SU-DHL-6 (cell line): ENCODE data around the gene CHRFAM7A.
"Not testable (repeated sequence)": the region's sequence is repeated elsewhere in the genome, so short reads cannot be mapped to it uniquely, and the experiment has no call there.

Experiments
- H2AFZ ChIP-seq: fragments of 200-600 bp; sonication (generic); 2 replicates; pipeline ENCODE4 v1.6.1; 2014; ENCODE audit warnings: low read depth, mild to moderate bottlenecking, moderate library complexity, mixed read lengths, antibody characterized with exemption, low read length; ENCODE audit not compliant: severe bottlenecking
- H3F3A ChIP-seq: fragments of 200-600 bp; shearing (Covaris generic); 2 replicates; pipeline ENCODE4 v1.6.0; 2016; ENCODE audit warnings: antibody characterized with exemption, mild to moderate bottlenecking; ENCODE audit not compliant: insufficient read depth
- H3K27ac ChIP-seq: fragments of 200-600 bp; sonication (generic); 2 replicates; pipeline ENCODE4 v1.5.1; 2016; ENCODE audit warnings: low read depth, mild to moderate bottlenecking, low read length, moderate library complexity, mixed read lengths
- H3K27me3 ChIP-seq: fragments of 200-600 bp; sonication (generic), shearing (Covaris generic); 2 replicates; pipeline ENCODE4 v1.6.0; 2014; ENCODE audit warnings: mild to moderate bottlenecking, low read length
- H3K36me3 ChIP-seq: fragments of 200-600 bp; sonication (generic); 2 replicates; pipeline ENCODE4 v1.6.1; 2014; ENCODE audit warnings: mild to moderate bottlenecking, low read length, mixed read lengths
- H3K4me2 ChIP-seq: fragments of 300-600, 200-600 bp; shearing (Covaris generic), sonication (generic); 2 replicates; pipeline ENCODE4 v1.6.0; 2014; ENCODE audit warnings: low read length, low read depth, mild to moderate bottlenecking; ENCODE audit not compliant: poor library complexity, severe bottlenecking
- H3K4me3 ChIP-seq: fragments of 200-600 bp; sonication (generic); 2 replicates; pipeline ENCODE4 v1.5.1; 2014; ENCODE audit warnings: antibody characterized with exemption, low read length, mild to moderate bottlenecking, mixed read lengths; ENCODE audit not compliant: insufficient read depth, poor library complexity, severe bottlenecking
- H3K79me2 ChIP-seq: fragments of 200-600 bp; sonication (generic); 2 replicates; pipeline ENCODE4 v1.6.1; 2014; ENCODE audit warnings: mild to moderate bottlenecking, low read length, moderate library complexity; ENCODE audit not compliant: insufficient read depth
- H3K9ac ChIP-seq: fragments of 200-600 bp; sonication (generic); 2 replicates; pipeline ENCODE4 v1.7.0; 2014; ENCODE audit warnings: mild to moderate bottlenecking, low read length
- H3K9me2 ChIP-seq: fragments of 200-600 bp; sonication (generic); replicated peaks from 2 replicates; pipeline ENCODE4 v1.6.1; 2014; ENCODE audit warnings: low read length; ENCODE audit not compliant: insufficient read depth
- H3K9me3 ChIP-seq: fragments of 200-600 bp; sonication (generic); 2 replicates; pipeline ENCODE4 v1.6.1; 2014; ENCODE audit warnings: low read length, mixed read lengths; ENCODE audit not compliant: insufficient read depth
- H4K20me1 ChIP-seq: fragments of 200-600 bp; sonication (generic); 2 replicates; pipeline ENCODE4 v1.6.1; 2014; ENCODE audit warnings: low read depth, mild to moderate bottlenecking, antibody characterized with exemption, low read length, moderate library complexity, mixed read lengths

Gene CHRFAM7A

GRCh38 chr15:30386318-30386887, 6.9 kb downstream of the CHRFAM7A start:
- not testable (repeated sequence) for H3K9ac ChIP-seq, H3K9me2 ChIP-seq, H3K9me3 ChIP-seq, H3F3A ChIP-seq, H3K4me3 ChIP-seq, H3K27ac ChIP-seq, H3K27me3 ChIP-seq, H3K79me2 ChIP-seq, H3K36me3 ChIP-seq, H2AFZ ChIP-seq, H4K20me1 ChIP-seq, H3K4me2 ChIP-seq

GRCh38 chr15:30377082-30377413, 16.3 kb downstream of the CHRFAM7A start:
- H3K79me2 ChIP-seq, H3K36me3 ChIP-seq, H4K20me1 ChIP-seq, H3K27ac ChIP-seq, H3K9me2 ChIP-seq, H3K27me3 ChIP-seq, H2AFZ ChIP-seq, H3F3A ChIP-seq, H3K4me3 ChIP-seq, H3K4me2 ChIP-seq, H3K9ac ChIP-seq, H3K9me3 ChIP-seq: not testable (repeated sequence)

DNA sequence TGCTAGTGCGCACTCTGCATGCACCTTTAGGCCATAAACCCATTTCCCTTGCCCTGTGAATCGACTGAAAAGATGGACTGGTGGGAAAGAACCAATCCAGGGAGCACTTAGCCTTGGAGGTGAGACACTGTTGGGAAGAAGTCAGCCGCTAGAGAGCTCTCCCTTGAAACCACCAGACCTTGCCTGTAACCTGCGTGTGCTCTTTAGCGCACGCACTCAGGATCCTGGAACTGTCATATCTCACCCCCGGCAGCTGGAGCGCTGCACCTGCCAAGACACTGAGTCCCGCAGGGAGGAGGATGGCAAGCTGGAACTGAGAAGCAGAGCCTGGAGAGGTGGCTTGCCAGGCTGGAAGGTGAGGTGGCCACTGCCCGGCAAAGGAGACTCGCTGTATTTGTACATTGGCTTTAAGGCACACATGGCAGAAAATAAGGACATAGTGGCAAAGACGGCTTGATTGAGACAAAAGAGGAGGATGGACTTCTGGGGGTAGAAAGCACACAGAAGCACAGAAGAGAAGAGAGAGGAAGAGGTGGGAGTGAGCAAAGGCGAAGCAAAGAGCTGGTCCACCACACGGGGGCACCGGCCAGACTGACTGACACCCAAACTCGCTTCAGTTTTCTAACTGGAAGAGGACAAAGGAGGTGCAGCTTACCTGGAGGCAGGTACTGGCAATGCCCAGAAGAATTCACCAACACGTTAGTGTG, 16.8 kb downstream of the CHRFAM7A start:
- not testable (repeated sequence) for H4K20me1 ChIP-seq

DNA sequence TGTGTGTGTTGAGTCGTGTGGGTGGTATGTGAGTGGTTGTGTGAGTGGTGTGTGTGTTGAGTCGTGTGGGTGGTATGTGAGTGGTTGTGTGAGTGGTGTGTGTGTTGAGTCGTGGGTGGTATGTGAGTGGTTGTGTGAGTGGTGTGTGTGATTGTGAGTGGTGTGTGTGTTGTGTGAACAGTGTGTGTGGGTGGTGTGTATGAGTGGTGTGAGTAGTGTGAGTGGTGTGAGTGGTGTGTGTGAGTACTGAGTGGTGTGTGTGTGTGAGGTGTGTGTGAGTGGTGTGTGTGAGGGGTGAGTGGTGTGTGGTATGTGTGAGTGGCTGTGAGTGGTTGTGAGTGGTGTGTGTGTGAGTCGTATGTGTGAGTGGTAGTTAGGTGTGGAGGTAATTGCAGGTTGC, 17.5 kb downstream of the CHRFAM7A start:
- not testable (repeated sequence) for H3K9me3 ChIP-seq, H3K9me2 ChIP-seq, H3K27me3 ChIP-seq, H3F3A ChIP-seq, H2AFZ ChIP-seq, H3K27ac ChIP-seq, H3K36me3 ChIP-seq, H4K20me1 ChIP-seq, H3K4me2 ChIP-seq, H3K4me3 ChIP-seq, H3K79me2 ChIP-seq, H3K9ac ChIP-seq

More for the DNA sequence above, 16.8 kb downstream of the CHRFAM7A start:
- not testable (repeated sequence) for H3K9me3 ChIP-seq, H3K9me2 ChIP-seq, H3K79me2 ChIP-seq, H2AFZ ChIP-seq, H3K27me3 ChIP-seq, H3K9ac ChIP-seq, H3K4me3 ChIP-seq, H3K36me3 ChIP-seq, H3K27ac ChIP-seq, H3F3A ChIP-seq, H3K4me2 ChIP-seq

- not testable (repeated sequence) for H3F3A ChIP-seq, H3K27me3 ChIP-seq, H4K20me1 ChIP-seq, H3K27ac ChIP-seq, H3K4me2 ChIP-seq, H3K36me3 ChIP-seq, H3K79me2 ChIP-seq, H3K9me2 ChIP-seq, H2AFZ ChIP-seq, H3K9ac ChIP-seq, H3K9me3 ChIP-seq, H3K4me3 ChIP-seq
Observed at GRCh38 chr15:30374862-30375261, 18.5 kb downstream of the CHRFAM7A start.

- not testable (repeated sequence) for H3K27ac ChIP-seq, H3K36me3 ChIP-seq, H3F3A ChIP-seq
Observed at GRCh38 chr15:30368271-30368670, 25.1 kb downstream of the CHRFAM7A start.

DNA sequence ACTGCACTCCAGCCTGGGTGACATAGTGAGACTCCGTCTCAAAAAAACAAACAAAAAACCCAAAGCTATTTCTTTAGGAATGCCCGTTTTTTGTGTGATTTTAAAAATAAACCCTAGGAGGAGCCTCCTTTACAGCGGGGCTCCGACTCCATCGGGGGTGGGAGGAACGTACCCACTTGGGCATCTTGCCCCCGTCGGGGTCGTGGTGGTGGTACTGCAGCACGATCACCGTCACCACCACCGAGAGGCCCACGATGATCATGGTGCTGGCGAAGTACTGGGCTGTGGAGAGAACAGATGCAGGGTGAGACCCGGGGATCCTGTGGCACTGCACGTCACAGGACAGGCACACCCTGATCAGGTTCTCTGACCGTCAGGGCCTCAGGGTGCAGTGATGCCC, 26.1 kb downstream of the CHRFAM7A start:
- not testable (repeated sequence) for H3K4me2 ChIP-seq, H3K36me3 ChIP-seq, H3K9me3 ChIP-seq, H3K9ac ChIP-seq, H3F3A ChIP-seq, H3K79me2 ChIP-seq, H3K4me3 ChIP-seq, H3K9me2 ChIP-seq, H2AFZ ChIP-seq, H3K27me3 ChIP-seq, H3K27ac ChIP-seq, H4K20me1 ChIP-seq

More at GRCh38 chr15:30368271-30368670, 25.1 kb downstream of the CHRFAM7A start:
- H3K27me3 ChIP-seq, H3K9ac ChIP-seq, H3K4me3 ChIP-seq, H3K79me2 ChIP-seq, H2AFZ ChIP-seq, H3K9me2 ChIP-seq, H3K9me3 ChIP-seq, H4K20me1 ChIP-seq, H3K4me2 ChIP-seq: not testable (repeated sequence)

DNA sequence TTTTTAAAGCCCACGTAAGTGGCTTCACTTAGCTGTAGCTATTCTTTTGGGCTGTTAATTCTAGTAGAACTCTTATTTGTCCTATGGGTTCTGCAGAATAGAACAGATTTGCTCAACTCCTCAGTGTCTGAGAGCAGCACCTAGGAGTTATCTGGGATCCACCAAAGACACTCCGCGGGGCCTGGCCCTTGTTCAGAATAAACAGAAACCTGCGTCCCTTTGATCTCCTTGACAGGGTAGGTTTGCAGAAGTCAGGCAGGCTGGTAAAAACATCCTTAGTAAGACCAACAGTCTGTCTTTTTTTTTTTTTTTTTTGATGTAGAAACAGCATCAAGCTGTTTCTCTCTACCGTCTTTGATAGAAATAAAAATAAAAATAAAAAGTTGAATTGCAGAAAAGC, 31.9 kb downstream of the CHRFAM7A start:
- H4K20me1 ChIP-seq, H3K27me3 ChIP-seq, H3K4me3 ChIP-seq, H3K36me3 ChIP-seq, H3K27ac ChIP-seq, H3K9me2 ChIP-seq, H2AFZ ChIP-seq, H3K9me3 ChIP-seq, H3K4me2 ChIP-seq, H3K9ac ChIP-seq, H3K79me2 ChIP-seq, H3F3A ChIP-seq: not testable (repeated sequence)
